Bronchial epithelial cell (primary cell): ENCODE measurements around the gene B3GALT6. TPM values are rescaled to one million over a fixed set of nuclear protein-coding genes. Genes with fewer than 3 reads are reported as not detected.

ENCODE experiments used
- DNase-seq: peaks from one replicate; pipeline ENCODE4 v3.0.0-alpha.2; 2010; ENCODE audit warnings: low read depth
- FAIRE-seq: peaks from 2 replicates; lab custom pipeline; 2011; peaks lifted over from hg19 to GRCh38; lab: Jason Lieb, UNC
- H3K27me3 ChIP-seq: 2 replicates; pipeline ENCODE4 v1.5.1; 2011; ENCODE audit warnings: low read length; ENCODE audit not compliant: control insufficient read depth, insufficient read depth
- H3K36me3 ChIP-seq: 2 replicates; pipeline ENCODE4 v1.5.1; 2011; ENCODE audit warnings: low read length; ENCODE audit not compliant: control insufficient read depth, insufficient read depth
- H3K4me3 ChIP-seq: 2 replicates; pipeline ENCODE4 v1.5.1; 2011; ENCODE audit warnings: mild to moderate bottlenecking, low read depth, low read length, control low read depth
- total RNA-seq: library from RNA; depleted of rRNA; stranded (reverse); fragments of >200 nt; gene quantifications from 2 replicates; pipeline ENCODE4 v1.2.1, GENCODE V29; 2014
- TF ChIP-seq, protein P1 (sequence below): IDR thresholded peaks from 2 replicates; pipeline ENCODE4 v1.5.1; 2011; ENCODE audit warnings: mild to moderate bottlenecking, moderate library complexity, low read length, control low read depth, inconsistent platforms; ENCODE audit not compliant: insufficient read depth, severe bottlenecking

B3GALT6 gene
- total RNA-seq, 1 donor from 2014 or later: 24.5 TPM

DNA sequence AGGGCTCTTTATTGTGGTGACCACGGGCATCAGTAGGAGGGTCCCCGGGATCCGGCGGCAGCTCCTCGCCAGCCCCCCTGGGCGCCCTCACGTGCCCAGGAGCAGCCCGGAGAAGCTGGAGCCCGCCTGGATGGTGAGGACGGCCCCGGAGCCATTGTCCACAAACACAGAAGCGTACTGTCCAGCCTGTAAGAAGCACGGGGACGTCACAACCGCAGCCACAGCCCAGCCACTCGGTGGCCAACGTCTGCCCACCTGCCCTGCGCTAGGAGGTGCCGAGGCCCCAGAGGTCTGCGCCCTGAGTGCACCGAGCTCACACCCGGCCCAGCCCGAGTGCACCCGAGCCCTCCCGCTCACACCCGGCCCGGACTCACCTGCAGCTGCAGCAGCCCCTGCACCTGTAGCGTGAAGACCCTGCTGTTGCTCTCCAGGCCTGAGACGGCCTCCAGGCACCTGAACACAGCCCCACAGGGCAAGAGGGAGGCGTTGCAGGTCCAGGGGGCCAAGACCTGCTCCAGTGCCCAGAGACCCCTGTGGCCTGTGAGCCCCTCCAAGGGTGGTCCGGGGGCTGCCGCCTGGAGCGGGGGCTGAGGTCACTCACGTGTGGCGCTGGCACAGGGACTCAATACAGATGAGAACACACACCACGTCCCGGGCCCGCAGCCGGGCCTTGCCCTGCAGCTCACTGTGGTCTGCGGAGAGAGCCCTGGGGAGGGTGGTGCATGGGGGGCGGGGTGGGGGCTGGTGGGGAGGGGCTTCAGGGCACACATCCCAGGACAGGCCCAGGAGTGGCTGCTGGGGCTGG, 10.6 kb downstream of the B3GALT6 start:
- Histone ChIP-seq H3K36me3 (no peaks in the 10 kb centered on the region), H3K27me3 (no peaks in the 10 kb centered on the region)
- no peak for FAIRE-seq

DNA sequence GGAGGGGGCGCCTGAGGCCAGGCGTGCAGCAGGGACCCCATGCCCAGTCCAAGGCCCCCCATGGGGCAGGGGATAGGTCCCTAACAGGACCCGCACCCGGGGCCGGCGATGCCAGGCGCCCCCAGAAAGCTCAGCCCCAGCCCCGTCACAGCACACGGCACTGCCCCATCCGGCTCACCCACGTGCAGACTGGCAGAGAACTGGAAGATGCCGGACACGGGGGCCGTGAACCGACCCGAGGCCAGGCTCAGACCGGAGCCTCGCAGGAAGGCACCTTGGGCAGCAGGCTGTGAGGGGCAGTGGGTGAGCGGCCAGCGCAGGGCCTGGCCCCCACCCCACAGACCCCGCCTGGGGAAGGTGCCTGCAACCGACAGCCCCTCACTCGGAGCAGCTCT, 11.2 kb downstream of the B3GALT6 start:
- H3K4me3 ChIP-seq: no peak overlapping the region
- TF ChIP-seq, protein P1, sequence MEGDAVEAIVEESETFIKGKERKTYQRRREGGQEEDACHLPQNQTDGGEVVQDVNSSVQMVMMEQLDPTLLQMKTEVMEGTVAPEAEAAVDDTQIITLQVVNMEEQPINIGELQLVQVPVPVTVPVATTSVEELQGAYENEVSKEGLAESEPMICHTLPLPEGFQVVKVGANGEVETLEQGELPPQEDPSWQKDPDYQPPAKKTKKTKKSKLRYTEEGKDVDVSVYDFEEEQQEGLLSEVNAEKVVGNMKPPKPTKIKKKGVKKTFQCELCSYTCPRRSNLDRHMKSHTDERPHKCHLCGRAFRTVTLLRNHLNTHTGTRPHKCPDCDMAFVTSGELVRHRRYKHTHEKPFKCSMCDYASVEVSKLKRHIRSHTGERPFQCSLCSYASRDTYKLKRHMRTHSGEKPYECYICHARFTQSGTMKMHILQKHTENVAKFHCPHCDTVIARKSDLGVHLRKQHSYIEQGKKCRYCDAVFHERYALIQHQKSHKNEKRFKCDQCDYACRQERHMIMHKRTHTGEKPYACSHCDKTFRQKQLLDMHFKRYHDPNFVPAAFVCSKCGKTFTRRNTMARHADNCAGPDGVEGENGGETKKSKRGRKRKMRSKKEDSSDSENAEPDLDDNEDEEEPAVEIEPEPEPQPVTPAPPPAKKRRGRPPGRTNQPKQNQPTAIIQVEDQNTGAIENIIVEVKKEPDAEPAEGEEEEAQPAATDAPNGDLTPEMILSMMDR: no peak
- no peaks in the 10 kb centered on the region for H3K36me3 ChIP-seq
- DNase-seq (no peak), FAIRE-seq (no peak)
- no peaks in the 10 kb centered on the region for H3K27me3 ChIP-seq

More for the DNA sequence above, 10.6 kb downstream of the B3GALT6 start:
- DNase-seq: no peak
- no peak overlapping the region for H3K4me3 ChIP-seq
- TF ChIP-seq, protein P1: no peak

DNA sequence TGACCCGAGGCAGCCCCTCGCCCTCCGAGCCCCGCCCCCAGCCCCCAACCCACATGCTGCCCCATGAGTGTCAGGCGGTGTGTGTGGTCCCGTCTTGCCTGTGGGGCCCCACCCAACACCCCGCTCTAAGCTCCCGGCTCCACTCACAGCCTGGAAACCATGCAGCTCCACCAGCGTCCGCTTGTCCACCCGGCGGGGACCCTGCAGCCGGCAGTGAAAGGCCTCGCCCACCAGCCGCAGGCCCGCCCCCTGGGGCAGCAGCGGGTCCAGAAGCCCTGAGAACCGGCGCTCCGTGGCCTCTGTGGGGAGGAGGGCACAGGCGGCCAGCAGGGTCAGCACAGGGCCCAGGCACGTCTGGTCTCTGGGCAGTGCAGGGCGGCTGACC, 11.8 kb downstream of the B3GALT6 start:
- Histone ChIP-seq H3K36me3 (no peaks in the 10 kb centered on the region), H3K27me3 (no peaks in the 10 kb centered on the region), H3K4me3 (no peak overlapping the region)
- TF ChIP-seq, protein P1: no peak
- no peak for DNase-seq
- no peak for FAIRE-seq

DNA sequence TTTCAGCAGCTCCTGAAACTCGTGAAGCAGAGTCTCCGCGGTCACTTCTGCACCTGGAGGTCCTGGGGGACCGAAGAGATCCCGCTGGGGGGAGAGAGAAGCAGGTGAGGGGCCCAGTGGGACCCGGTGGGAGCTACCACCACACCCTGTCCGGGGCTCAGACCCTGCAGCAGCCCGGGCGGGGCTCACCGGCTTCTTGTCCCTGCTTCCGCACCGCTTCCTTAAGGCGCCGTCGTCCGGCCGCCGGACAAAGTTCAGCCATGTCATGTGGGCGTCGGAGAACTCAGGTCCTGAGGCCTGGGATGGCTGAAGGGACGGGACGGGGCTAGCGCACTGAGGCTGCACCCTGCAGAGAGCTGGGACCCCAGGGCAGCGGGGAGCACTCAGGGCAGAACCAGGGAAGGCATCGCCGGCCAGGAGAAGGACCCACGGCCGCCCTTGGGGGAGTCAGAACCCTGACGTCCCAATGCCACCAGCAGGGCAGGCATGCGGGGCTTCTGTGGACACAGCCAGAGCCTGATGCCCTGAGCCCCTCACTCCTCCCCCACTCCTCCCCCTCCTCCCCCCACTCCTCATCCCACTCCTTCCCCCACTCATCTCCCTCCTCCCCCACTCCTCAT, 12.3 kb downstream of the B3GALT6 start:
- TF ChIP-seq, protein P1: no peak
- DNase-seq: no peak
- H3K36me3 ChIP-seq: no peaks in the 10 kb centered on the region
- FAIRE-seq: no peak
- no peaks in the 10 kb centered on the region for H3K27me3 ChIP-seq
- H3K4me3 ChIP-seq: no peak overlapping the region

DNA sequence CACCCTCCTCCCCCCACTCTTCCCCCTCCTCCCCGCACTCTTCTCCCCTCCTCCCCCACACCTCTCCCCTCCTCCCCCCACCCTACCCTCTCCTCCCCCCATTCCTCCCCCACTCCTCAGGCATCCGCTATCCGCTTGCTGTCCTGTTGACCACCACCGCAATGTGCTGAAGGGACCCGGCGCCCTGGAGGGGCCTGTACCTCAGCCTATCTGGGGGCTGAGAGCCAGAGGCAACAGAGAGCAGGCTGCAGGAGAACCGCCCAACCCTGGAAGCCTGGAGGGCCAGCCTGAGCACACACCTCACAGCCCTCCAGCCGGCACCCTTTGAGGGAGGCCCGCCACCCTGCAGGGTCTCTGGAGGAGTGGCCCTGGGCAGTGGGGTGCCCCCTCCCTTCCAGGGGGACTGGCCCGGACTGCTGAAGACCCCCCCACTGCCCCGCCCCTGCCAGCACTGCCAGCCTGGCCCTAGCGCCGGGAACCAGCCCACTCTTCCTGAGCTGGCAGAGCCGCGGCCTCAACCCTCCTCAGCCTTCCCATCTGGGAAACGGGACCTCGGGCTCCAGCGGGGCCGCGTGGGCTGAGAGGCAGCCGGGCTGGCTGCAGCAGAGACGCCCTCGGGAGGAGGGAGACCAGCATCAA, 13.3 kb downstream of the B3GALT6 start:
- no peak for DNase-seq
- TF ChIP-seq, protein P1: no peak
- no peaks in the 10 kb centered on the region for H3K36me3 ChIP-seq
- no peaks in the 10 kb centered on the region for H3K27me3 ChIP-seq
- H3K4me3 ChIP-seq: no peak overlapping the region
- FAIRE-seq: no peak
